SK-N-MC (cell line): ENCODE measurements around the gene CARD9.

Experiments
- EZH2 ChIP-seq: fragments of 200-600 bp; sonication (generic); IDR thresholded peaks from one replicate; pipeline ENCODE4 v1.6.1; 2017; ENCODE audit warnings: antibody characterized with exemption
- POLR2AphosphoS5 ChIP-seq: IDR thresholded peaks from 2 replicates; pipeline ENCODE4 v1.6.1; 2012; ENCODE audit warnings: mild to moderate bottlenecking, low read depth, low read length, borderline replicate concordance

GRCh38 chr9:136331556-136332481 lies 41.6 kb downstream of the CARD9 start:
- TF ChIP-seq EZH2, result no peak
- TF ChIP-seq POLR2AphosphoS5, result no peak
